Lower leg skin (tissue), 4 donors: ENCODE data around the gene BPIFB2. TPM values are rescaled to one million over a fixed set of nuclear protein-coding genes. Genes with fewer than 3 reads are reported as not detected.

Source experiments
- DNase-seq, 2 donors: peaks; one replicate each; pipeline ENCODE4 v3.0.0-alpha.2; 2019; ENCODE audit warnings: low spot score in 2 of 2
- H3K4me3 ChIP-seq: fragments of 200-600 bp; sonication (generic); 2 replicates; pipeline ENCODE4 v1.5.1; 2017; ENCODE audit warnings: mild to moderate bottlenecking, low read depth; ENCODE audit not compliant: poor library complexity, severe bottlenecking
- CTCF ChIP-seq, 3 donors: fragments of 450-650 bp; IDR thresholded peaks; one replicate each; pipeline ENCODE4 v1.5.1; 2016; ENCODE audit warnings: antibody characterized with exemption in 3 of 3, mild to moderate bottlenecking in 3 of 3, moderate library complexity in 2 of 3
- POLR2A ChIP-seq, 2 donors: fragments of 450-650 bp; IDR thresholded peaks; one replicate each; pipeline ENCODE4 v1.6.1; 2016 to 2017; ENCODE audit warnings: antibody characterized with exemption in 2 of 2, mild to moderate bottlenecking in 1 of 2, moderate library complexity in 1 of 2
- WGBS, 2 donors: methylation state at CpG; one replicate each; pipeline ENCODE4 v1.1.5; 2018; 5-methylcytosine and 5-hydroxymethylcytosine counted together
- intact Hi-C: fragments of 100-400 bp; cut with DNase I; formaldehyde crosslinking; loops from one replicate; pipeline ENCODE4 v1.15.0; 2023; ENCODE audit warnings: low total_unique reads
- total RNA-seq, 4 donors: library from RNA; depleted of rRNA; stranded (reverse); fragments of >200 nt; gene quantifications; one replicate each; pipeline ENCODE4 v1.1.0, GENCODE V29; 2016

BPIFB2 gene
- total RNA-seq, 4 donors from 2014 or later, result not detected

DNA sequence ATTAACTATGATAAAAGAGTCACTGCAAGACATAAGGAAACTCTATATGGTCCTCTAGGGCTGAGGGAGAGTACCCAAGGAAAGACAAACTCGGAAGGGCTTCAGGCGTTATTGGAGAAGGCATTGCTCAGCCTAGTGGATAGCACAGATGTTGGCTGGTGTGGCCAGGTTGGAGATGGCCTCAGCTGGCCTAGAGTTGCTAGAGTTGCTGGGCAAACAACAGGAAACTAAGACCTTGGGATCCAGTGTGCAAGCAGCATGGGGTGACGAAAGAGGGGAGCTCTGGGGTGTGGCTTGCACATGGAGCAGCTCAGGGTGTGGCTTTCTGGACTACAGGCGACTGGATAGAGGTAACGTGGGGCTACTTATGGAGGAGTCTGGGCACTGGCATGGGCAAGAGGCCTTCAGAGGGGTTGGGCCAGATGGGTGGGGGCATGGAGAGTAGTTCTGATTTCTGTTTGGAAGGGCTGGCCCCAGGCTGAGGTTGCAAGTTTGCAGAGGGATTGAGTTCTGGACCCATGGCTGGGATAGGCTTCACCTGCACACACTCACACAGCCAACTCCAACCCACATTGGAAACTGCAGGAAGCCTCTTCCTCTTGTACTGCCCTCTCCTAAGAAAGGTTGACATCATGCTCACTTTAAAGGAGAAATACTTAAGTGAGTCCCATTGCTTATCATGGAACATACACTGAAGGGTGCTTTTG, 18.7 kb downstream of the BPIFB2 start:
- intact Hi-C loops, result no loop called here
- no peak for DNase-seq
- WGBS, 2 donors, result 52 to 56% methylated on average over 5 of the region's 5 CpGs
- no peak overlapping the region for H3K4me3 ChIP-seq
- TF ChIP-seq POLR2A (IDR thresholded peaks at IDR 0.05) (no peak), CTCF (IDR thresholded peaks at IDR 0.05) (no peak)

DNA sequence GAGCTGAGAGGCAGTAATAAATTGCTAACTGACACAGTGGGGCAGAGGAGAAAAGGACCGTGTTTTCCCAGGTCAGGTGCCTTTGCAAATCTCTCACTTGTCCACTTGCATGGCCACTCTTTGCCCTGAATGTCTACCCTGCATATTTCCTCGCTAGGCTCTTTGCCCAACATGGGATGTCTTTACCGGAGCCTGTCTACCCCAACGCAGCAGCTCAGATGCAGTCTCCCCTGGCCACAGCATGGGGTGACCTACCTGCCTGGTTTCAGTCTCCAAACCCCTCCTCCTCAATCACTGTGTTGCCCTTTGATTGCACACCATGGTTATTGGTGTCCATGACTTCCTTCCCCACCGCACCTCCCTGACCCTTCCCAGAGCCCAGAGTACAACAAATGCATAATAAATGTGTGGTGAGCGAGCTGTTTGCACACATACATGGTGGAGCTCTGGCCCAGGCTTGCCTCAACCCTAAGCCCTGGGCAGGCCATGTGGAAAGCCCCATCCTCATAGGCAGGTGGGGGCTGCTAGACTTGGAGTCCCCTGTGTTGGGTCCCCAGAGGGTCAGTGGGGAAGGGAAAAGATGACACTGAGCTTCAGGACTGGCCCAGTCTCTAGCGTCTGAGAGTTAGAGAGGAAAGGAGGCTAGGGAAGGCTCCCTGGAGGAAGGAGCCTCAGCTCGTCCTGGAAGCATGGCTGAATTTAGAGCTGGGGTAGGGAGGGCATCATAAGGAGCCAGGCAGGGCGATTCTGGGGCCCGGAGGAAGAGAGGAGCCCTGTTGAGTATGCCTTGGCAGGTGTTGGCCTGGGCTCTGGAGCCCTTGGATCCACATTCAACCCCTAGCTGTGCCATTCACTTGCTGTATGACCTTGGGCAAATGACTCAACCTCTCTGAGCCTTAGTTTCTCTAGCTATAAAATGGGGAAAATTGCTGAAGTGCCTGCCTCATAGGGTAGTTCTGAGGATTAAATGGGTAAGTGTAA, 19.6 kb downstream of the BPIFB2 start:
- intact Hi-C loops, result no loop called here
- WGBS, 2 donors, result 73 to 78% methylated on average over 10 of the region's 10 CpGs
- no peak for DNase-seq
- TF ChIP-seq POLR2A (IDR thresholded peaks at IDR 0.05) (no peak), CTCF (IDR thresholded peaks at IDR 0.05) (no peak)
- H3K4me3 ChIP-seq, result no peak overlapping the region

DNA sequence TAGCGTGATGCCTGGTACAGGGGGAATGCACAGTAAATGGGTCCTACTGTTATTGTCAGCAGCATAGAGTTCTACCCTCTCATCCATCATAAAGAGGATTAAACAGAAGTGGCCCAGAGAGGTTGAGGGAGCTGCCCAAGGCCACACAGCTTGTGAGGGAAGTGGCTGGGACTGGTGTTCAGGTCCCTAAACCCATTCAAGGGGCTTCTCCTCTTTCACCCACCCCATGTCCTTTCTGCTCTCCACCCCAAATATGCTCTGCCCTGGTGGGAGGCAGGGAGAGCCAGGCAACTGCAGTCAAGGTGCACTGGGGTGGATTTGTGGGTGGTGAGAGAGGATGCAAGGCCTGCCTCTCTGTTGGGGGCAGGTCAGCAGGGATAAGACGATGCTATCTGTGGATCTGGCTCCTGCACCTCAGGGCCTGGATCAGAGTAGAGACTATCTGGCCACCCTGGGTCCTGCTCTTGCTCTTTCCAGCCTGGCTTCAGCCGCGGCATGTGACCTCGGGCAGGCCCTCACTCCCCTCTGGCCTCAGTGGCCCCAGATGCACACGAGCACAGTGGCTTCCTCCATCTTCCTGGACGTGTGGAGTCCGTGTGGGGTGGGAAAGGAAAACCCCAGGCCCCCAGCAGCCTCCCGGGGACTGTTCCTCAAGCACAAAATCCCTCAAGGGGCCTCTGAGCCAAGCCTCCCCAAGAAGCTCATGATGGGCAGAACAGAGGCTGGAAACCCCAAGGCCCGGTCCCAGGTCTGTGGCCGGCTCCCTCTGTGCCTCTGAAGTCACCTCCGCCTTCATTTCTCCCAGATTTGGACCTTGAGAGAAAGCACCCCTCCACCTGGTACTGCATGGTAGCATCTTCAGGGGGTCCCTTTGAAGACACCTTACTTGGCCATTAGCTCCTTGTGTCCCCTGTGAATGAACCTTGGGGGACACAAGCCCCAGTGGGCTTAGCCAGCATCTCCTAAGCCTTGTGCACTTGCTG, 20.6 kb downstream of the BPIFB2 start:
- intact Hi-C loops, result no loop called here

GRCh38 chr20:33028875-33029274, 21.4 kb downstream of the BPIFB2 start:
- WGBS, 2 donors, result 76 to 79% methylated on average over 7 of the region's 7 CpGs
- no peak for DNase-seq
- no peak overlapping the region for H3K4me3 ChIP-seq
- intact Hi-C loops, result no loop called here
- TF ChIP-seq CTCF (IDR thresholded peaks at IDR 0.05) (no peak), POLR2A (IDR thresholded peaks at IDR 0.05) (no peak)

More for the DNA sequence above, 20.6 kb downstream of the BPIFB2 start:
- 72 to 75% methylated on average over 11 to 12 of the region's 12 CpGs for WGBS, 2 donors
- H3K4me3 ChIP-seq, result no peak overlapping the region
- no peak for DNase-seq
- no peak for TF ChIP-seq POLR2A (IDR thresholded peaks at IDR 0.05)
- no peak for TF ChIP-seq CTCF (IDR thresholded peaks at IDR 0.05)

GRCh38 chr20:33030076-33030475, 22.6 kb downstream of the BPIFB2 start:
- H3K4me3 ChIP-seq, result no peak overlapping the region
- TF ChIP-seq POLR2A (IDR thresholded peaks at IDR 0.05) (no peak), CTCF (IDR thresholded peaks at IDR 0.05) (no peak)
- 56 to 62% methylated on average over 9 of the region's 9 CpGs for WGBS, 2 donors
- intact Hi-C loops, result no loop called here
- no peak for DNase-seq
